Smooth muscle cell of the brain vasculature (primary cell): Measurements from ENCODE around the gene KCNA5.

ENCODE experiments used
- DNase-seq: peaks from one replicate; pipeline ENCODE4 v3.0.0-alpha.2; 2012; ENCODE audit warnings: low read depth, low spot score

The KCNA5 gene

DNA sequence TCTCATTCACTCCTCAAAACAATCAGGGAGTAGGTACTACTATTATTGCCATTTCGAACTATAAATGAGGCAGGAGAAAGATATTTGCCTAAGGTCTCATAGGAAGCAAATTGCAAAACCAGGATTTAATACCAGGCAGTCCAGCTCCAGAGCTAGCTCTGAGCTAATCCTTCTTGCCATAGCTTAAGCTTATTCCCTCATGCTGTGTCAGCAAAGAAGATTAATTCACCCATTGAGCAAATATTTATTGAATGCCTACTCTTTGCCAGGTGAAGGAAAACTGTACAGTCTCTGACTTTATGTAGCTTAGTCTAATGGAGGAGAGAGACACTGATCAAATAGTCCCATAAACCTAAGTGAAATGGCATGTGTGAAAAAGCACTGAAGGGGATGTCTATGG is 19.5 kb downstream of the KCNA5 start:
- no peak for DNase-seq

DNA sequence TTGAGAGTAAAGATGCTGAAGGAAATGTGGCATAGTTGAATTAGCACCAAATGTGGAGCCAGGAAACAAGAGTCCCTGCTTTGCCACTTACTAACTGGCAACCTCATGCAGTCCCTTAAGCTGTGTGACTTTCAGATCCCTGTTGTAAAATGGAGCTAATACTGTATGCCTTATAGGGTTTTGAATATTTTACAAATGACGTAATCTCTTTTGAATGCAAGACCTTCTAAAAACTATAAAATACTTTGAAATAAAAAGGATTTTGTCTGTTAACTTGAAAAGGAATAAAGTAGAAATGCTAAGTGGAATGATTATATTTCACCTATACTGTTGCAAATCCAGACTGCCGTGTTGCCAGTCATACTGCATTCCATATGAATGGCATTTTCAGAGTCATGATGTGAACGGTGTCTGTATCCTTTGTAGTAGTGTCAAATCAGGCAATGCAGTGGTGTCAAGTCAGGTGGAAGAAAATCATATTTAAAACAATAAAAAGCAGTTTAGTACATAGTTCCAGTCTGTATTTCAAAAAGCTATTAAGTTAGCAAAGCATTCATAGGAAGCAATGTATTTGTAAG is 21.3 kb downstream of the KCNA5 start:
- DNase-seq = no peak

DNA sequence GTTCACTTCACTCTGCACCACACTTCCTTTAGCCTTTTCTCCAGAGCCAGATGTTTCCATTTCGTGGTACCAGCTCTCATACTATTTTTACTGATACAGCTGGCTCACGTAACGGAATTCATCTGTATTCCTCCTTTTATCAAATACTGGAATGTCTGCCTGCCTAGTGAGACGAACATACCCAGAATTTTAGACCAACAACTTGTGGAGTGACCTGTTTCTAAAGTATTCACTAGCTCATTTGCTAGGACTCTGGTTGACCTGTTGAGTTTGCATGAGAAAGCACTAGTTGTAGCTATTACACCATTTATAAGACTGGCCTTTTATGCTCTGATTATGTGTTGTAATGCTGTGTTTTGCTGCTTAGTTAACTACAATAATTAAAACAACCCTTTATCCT is 22.6 kb downstream of the KCNA5 start:
- DNase-seq = no peak

DNA sequence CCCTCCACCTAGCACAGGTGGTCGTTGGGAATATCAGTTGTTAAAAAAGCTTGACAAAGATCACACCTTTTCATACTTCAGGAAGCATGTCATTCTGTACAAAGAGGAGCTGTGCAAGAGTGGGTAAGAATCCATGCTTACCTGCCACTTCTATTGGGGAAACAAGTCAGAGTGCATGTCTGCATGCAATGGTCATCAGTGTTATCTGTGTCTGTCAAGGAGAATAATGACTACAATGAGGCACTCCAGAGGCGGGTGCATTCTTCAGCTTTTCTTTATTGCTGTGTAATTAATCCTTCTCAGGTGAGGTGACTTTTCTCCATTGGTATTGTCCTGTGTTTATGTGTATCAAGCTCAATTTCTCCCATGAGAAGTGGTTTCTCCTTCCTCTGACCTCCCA is 24.4 kb downstream of the KCNA5 start:
- DNase-seq = no peak

DNA sequence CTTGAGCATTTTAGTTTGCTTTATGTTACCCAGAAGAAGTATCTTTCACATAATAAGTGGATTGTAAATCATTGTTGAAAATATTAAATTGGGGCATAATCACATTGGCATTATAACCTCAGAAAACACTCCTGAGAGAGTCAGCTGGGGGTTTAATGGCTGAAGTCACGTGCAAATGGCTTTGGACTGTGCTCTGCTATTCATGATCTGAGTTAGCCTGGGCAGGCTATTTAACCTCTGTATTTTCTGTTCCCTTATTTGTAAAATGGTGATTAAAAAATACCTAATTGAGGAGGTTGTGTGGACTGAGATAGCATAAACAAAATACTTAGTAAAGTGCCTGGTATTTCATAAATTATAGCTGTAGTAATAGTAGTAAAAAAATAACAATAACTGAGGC is 24.9 kb downstream of the KCNA5 start:
- no peak for DNase-seq

DNA sequence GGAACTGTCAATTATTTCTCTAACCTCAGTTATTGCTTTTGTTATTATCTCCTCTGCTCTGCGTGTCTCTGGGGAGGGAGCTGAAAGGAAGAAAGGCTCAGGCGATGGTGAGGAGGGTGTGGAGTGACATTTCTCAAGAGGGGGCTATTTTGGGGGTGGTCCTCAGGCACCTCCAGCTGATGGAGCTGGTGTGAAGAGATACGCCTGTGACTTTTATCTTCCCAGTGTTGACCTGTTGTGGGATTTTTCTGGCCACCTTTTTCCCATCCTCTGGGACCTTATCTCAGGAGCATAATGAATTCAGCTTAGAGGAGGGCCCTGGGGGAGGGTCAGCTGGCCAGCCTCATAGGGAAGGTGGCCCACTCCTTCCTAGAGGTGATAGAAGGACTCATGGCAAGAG is 26.4 kb downstream of the KCNA5 start:
- no peak for DNase-seq

DNA sequence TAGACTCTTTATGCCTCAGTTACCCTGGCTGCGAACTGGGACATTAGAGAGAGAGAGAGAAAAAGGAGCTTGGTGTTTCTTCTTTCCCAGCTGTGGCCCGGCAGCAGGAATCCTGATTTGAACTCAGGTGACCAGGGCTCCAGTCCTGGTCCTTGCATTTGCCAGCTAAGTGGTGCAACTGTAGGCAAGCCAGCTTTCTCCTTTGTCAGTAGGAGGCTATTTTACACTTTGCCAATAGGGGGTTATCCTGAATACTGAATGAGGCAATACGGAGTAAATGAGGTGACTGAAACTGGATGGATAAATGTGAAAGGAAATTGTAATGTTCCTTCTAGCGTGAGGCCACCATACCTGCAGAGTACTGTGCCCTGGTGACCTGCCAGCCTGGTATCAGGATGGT is 27.8 kb downstream of the KCNA5 start:
- no peak for DNase-seq

DNA sequence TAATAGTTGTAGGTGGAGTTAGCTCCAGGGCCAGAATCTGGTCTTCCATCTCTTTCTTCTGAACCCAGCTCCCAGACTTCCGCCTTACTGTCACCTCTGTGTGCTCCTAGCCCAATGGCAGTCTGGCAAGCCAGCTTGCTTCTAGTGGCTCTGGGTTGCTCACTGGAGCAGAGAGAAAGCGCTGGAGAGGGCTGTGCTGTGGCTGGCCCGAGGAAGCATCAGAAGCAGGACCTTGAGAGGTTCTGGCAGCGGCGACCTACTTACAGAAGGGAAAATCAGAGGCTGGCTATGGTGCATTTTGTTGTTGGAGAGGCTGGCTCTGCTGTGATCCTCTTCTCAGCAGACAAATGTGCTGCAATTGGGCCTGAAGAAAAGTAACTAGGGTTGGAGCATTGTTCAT is 28.6 kb downstream of the KCNA5 start:
- no peak for DNase-seq

DNA sequence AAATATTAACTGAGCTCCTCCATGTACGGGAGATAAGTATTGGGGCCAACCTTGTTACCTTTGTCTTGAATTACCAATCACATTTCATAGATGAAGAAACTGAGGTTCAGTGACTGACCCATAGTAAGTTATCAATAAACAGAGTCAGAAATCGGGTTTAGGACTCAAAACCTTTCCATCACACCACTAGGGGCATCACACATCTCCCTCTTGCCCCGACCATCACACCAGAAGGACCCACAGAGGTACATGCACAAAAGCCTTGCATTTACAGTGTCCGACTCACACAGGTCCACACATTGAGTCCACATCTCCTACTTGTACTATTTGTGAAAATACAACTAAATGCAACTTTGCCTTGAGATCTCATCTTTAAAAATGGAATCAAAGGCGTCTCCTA is 29.4 kb downstream of the KCNA5 start:
- no peak for DNase-seq

DNA sequence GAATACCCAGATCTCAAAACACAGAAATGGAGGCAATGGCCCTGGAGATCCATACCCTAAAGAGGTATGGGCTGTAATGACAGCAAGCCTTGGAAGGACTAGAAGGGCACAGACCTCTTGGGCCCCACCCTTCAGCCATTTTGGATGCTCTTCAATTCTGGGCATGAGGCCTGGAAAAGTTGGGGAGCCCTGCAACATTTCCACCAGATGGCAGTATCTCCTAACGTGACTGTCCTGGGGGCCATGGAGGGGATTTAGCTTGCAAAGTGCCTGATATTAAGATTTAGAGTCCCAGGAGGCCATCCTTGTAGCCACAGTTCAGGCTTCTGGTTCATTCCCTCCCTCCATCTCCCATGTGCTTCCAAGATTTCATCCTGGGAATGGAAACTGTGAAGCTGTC is 30.2 kb downstream of the KCNA5 start:
- DNase-seq = no peak

DNA sequence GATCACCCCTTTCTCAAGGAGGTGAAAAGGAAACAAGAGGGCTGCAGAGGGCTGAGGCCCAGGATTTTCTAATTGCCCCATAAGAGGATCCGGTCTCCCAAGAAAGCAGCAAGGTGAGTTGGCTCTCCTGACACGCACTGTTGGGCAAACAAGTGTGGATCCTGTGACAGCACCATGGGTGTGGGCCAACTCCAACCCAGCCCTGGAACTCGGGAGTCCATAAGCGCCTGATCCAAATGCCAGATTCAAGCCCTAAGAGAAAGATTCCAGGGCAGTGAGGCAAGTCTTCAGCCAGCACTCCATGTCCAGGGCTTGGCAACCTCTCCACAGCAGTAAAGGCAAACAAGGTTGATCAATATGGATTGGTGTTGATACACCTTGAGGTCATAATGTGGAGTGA is 33.1 kb downstream of the KCNA5 start:
- no peak for DNase-seq

DNA sequence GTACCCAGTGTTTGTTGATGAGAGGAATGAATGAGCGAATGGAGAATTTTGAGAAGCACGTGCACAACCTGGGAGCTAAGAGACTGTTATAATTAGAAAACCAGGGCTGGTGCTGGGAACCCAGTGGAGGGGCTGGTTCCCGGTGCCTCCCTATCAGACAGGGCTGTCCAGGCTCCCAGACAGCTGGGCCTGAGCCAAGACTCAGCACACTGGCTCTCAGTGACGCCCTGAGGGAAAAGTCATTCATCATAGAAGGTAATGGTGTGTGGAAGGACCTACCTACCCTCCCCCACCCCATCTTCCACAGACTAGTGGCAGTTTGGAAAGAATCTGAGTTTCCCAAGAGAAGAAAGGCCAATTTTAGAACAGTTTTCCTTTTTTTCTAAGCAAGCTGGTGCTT is 34.7 kb downstream of the KCNA5 start:
- DNase-seq = no peak

DNA sequence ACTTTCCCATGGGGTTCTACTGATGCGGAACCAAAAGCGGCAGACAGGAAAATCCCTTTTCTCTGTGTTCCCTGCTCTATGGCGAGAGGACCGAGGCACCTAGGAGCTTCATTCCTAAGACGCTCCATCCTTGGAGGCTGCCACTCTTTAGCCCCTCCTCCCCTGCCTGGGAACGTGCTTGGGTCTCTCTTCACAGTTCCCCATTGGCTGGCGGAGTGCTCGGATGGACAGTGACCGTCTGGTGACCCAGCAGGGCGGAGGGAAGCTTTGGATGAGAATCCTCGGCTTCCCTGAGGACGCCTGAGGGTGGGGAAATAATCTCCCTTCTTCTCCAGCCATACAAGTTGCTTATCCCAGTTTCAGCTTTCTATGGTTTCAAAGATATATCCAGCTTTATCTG is 37.3 kb downstream of the KCNA5 start:
- DNase-seq = no peak

DNA sequence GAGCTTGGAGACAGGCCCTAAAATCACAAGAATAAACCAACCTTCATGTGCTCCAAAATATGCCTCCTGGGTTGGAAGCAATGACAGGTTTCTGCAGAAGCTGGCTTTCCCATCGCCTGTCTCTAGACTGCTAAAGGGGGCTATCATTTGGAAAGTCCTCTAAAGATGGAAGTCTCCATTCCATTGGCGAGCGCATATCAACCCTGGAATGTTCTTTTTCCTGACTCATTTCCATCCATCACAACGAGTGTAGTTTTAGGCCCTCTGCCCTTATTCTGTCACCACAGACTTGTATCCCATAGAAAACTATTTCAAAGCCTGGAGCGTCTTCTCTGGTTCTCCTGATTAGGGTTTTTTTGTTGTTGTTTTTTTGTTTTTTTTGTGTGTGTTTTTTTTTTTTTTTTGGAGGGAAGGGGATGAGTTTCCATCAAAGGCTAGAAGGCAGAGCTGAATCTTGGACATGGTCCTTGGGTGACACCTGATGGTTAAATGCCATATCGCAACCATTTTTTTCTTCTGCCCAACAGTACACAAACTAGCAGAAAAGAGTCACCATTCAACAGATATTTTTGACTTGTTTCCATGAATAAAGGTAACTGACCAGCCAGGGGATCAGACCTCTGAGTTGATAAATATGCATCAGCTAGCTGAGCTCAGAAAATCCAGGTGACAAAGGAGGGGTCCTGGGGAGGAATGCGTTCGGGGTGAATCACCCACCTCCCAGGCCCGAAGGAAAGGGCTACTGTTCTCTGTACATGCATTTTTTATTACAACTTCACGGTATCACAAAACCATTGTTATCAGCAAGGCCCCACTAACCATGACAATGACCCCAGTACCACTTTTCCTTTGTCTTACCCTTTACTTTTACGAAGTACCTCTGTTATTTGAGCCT is 40.5 kb downstream of the KCNA5 start:
- DNase-seq = peak; percentile 37

DNA sequence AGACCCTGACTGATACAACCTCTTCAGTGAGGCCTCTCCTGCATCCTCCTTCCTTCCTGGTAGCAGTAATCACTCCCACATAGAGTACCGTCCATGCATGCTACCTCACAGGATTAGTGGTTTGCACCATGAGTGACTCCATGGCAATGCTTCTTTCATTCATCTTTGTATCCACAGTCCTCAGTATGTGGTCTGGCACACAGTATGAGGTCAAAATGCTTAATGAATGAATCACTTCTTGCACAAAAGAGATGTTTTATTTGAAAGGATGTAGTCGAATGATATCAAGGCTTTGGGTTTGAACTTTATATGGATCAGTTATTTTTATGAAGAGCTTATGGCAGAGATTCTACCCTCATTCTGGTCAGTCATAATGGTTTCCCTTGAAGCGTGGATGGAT is 42.2 kb downstream of the KCNA5 start:
- peak; percentile 66 for DNase-seq

DNA sequence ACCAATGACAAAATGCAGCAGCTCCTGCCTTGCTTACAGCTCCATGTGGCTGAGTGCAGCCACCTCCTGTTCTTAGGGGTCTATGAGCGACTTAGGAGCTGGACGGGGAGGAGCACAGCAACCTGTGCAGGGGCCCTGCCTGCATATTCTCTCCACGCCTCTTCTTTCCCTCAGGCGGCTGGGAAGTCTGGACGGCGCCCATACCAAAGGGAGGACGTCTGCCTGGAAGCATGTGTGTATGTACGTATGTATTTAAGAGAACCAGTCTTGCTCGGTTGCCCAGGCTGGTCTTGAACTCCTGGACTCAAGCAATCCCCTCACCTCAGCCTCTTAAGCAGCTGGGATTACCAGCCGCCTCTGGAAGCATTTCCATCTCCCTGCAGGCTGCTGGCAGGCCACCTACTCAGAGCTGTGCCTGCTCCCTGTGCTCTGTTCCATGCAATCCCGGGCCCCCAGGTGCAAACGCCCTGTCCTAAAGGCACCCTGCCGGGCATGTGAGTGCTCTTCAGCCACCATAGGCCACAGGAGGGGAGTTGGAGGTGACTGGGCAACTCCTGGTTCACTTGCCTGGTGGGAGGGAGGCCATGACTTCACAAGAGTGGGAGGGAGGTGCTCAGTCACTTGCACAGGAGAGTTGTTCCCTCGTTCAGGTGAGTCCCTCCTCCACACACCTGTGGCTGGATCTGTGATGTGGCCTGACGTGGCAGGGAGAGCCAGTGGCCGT is 44.3 kb downstream of the KCNA5 start:
- no peak for DNase-seq

DNA sequence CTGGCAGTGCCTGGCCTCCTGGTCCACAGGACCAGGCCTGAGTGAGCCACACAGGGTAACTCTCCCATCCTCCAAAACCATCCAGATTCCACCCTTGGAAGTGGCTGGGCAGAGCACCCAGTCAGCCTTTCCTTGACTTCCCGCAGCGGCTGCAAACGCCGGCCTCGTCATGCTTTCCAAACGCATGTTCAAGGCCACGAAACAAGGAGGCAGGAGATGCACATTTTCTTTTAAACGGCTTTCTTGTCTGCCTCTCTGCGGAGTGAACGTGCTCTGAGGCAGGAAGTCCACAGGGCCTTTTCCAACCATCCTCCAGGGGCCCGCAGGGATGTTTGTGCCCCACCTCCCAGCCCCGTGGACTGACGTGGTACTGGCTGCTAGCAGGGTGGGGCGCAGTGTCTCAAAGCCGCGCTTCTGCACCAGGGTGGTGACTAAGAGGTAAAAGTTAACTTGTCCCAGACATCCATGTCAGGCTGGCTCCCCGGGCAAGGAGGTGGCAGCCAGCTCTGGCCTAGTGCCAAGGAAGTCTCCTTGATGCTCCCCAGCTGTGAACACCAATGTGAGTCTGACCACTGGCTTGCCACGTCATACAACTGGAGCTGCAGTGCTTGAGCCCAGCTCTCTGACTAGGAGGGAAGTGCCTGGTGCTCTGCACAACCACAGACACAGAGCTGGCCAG is 45.0 kb downstream of the KCNA5 start:
- peak; percentile 43 for DNase-seq

DNA sequence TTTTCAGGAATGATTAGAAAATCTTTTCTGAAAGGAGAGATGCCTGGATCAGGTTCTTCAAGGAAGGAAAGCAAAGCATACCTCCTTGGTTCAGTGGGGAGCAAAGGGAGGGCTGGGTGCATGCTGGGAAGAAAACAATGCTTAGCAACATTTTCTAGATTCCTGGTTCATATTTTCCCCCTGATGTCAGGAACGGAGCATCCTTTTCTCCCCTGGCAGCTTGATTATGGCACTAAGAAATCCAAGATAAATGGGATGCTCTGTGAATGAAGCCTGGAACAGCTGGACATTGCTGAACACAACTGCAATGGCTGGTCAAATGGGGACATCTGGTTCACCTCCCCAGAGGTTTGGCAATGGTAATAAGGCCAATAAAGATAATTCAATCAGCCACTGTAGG is 50.9 kb downstream of the KCNA5 start:
- DNase-seq = no peak

DNA sequence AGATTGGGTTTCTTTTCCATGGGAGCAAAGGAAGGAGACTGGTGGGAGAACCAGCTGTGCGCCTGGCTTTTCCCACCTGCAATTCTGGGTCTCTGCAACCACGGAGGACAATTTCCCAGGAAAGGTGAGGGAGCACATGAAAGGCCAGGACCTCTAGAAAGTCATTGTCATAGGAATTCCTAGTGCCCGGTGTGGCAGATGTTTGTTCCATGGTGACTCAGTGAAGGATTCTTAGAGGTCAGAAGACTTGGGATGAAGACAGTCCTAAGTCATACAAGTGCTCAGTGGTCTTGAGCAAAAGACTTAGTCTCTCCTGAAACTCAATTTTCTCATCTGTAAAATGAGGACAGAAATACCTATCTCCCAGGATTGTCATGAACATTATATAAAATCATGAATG is 51.3 kb downstream of the KCNA5 start:
- no peak for DNase-seq
